GM19463 (cell line): ENCODE measurements around the gene LRP1-AS.
"Not testable (repeated sequence)": the region's sequence is repeated elsewhere in the genome, so short reads cannot be mapped to it uniquely, and the experiment has no call there.

ENCODE experiments used
- ATAC-seq: cut with Tn5 transposase; IDR thresholded peaks from one replicate; pipeline ENCODE4 v1.9.1; 2021; ENCODE audit warnings: mild to moderate bottlenecking, moderate library complexity; ENCODE audit not compliant: unreplicated experiment

Gene LRP1-AS

GRCh38 chr12:57124261-57124877 is 23.1 kb downstream of the LRP1-AS start:
- ATAC-seq = no peak

DNA sequence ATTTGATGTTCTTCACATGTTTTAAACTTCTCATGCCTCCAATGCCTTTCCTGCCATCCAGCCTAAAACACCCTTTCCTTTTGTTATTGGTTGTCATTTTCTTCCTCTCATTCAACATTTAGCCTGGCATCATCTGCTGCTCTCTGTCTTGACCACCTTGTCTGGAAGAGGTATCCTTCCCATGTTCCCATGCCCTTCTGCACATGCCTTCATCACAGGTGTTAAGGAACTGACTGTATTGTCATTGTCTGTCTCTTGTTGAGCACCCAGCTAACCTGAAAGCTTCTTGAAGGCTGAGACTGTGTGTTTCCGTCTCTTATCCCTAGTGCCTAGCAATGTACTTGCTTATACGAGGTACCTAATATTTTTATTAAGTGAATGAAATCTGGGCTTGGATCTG is 23.6 kb downstream of the LRP1-AS start:
- no peak for ATAC-seq

GRCh38 chr12:57120718-57121117 is 26.7 kb downstream of the LRP1-AS start:
- not testable (repeated sequence) for ATAC-seq

DNA sequence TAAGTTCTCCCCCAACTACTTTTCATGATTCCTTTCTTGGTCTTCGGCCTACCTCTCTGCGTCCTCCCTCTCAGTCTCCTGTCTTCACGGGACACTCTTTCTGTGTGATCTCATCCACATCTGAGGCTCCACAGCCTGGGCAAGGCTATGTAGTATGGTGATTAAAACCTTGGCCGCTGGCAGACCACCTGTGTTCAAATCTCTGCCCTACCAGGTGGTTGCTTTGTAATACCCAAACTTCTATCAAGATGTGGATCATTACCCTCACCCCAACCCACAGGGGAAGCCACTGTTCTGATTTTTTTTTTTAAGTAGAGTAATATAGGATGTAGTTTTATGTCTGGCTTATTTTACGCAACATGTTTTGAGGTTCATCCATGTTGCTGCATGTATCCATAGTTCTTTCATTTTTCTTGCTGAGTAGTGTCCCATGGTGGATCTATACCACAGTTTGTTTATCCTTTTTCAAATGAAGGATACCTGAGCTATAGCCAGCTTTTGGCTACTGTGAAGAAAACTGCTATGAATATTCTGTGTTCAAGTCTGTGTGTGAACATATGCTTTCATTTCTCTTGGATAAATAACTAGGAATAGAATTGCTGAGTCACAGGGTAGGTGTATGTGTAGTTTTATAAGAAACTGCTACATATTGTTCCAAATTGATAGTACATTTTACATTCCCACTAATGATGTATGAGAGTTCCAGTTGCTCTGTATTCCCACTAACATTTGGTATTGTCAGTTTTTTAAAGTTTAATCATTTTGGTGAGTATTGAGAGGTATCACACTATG is 27.9 kb downstream of the LRP1-AS start:
- no peak for ATAC-seq

DNA sequence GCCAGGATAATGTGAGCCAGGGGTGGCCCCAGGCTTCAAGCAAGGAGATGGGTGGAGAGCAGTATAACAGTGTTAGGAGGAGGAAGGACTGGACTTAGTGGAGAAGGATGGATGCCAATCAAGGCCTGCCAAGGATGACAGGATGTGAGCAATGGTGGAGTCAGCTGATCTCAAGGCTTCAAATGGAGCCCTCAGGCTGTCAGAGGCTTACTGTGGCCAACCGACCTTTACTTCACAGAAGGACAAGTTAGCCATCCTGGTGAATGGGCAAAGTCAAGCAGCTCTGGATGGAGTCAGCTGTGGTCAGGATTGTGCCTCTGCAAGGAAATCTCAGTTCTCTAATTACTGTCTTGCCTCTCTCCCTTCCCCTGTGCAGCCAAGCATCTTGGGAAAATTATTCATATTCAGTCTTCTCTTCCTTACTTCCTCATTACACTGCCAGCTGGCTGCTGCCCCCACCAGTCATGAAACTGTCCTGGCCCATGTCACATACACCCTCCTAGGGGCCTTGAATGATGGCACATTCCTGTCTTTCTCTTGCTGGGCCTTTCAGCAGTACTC is 28.6 kb downstream of the LRP1-AS start:
- no peak for ATAC-seq

DNA sequence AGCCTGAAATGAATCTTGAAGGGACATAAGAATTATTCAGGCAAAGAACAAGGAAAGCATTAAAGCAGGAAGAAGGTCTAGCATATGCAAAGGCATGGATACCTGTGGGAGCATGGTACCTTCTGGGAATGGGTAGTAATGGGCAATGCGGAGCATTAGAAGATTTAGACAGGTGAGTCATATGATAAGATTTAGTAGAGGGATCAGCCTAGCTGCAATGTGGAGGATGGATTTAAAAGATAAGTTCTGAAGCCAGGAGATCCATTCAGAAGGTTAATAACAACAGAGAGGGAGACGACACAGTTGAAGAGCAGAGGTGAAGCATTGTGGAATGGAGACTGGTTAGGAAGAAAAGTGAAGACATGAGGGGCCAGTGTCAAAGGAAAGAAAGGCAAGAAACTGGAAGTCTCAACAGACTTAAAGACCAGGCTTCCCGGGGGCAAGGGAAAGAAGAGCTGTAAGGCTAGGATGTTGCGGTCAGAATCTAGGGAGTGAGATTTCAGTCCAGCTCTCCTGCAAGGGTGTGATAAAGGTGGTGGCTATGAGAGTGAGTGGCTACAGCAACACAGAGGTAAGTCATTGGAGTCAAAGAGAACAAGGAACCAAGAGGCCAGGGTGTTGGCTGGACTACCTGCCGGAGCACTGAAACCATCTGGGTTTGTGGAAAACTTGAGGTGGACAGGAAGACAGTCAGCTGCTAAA is 30.7 kb downstream of the LRP1-AS start:
- ATAC-seq = no peak

DNA sequence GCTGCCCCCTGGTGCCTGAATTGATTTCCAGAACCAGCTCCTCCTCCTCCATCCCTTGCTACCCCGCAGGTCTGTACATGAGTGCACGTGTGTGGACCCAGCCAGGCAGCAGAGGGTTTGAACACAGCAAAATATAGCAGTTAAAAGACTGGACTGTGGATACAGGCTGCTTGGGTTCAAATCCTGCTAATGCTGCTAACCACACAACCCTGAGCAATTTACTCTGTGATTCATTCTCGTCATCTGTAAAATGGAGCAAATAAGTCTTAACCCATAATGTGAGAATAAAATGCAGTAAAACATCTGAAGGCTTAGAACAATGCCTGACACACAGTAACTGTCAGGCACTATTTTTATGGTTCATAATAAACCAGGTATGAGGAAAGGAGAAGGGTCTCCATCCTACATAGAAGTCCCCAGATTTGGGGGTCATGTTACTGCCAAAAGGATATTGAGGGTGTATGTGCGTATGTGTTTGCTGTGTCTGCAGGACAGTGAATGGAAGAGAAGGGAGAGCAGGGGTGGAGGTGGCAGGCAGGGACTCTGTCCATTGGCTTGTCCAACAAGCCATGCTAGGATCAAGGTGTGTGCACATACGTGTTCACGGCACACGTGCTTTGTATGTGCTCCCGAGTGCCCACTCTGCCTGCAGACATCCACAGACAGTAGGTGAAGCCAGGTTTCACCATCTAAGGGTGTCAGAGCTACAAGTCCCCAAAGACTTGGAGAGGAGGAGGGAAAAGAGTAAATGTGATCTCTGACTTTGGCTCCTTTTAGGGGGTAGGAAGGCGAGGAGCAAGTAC is 34.7 kb downstream of the LRP1-AS start:
- no peak for ATAC-seq

DNA sequence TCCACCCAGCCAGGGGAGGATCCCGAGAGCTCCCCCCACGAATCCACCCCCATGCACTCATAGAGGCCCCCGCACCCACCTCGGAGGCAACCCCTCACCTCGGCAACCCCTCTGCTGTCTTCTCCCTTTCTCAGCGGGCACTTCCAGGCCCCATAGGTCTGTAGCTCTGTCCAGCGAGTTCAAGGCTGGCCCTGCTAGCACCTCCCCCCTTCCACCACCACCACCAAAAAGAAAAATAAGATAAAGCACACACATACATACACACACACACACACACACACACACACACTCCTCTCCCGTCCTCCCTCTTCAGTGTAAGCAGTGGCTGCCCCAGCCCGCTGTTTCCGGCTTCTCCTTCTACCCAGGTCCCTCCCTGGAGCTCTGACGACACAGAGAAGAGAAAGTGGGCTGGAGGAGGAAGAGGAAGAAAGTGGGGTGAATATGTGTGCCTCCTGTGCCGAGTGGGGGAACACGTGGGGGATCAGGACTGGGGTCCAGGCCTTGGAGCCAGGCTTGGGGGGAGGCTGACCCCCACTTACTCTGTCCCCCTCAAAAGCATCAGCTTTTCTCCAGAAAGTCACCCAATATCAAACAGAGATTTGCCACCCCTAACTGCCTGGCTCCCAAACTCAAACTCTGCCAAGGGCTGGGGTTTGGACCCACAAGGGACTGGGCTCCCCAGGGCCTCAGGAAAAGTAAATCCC is 36.2 kb downstream of the LRP1-AS start, which contains the start of gene STAT6:
Gene STAT6, minus strand, starts transcription at position 332 of the 704 bp plus-strand sequence. CDS start 3,084 bp downstream, outside the sequence.
- peak; percentile 55 for ATAC-seq

GRCh38 chr12:57110104-57111030 is 37.1 kb downstream of the LRP1-AS start:
- ATAC-seq = peak; percentile 64

DNA sequence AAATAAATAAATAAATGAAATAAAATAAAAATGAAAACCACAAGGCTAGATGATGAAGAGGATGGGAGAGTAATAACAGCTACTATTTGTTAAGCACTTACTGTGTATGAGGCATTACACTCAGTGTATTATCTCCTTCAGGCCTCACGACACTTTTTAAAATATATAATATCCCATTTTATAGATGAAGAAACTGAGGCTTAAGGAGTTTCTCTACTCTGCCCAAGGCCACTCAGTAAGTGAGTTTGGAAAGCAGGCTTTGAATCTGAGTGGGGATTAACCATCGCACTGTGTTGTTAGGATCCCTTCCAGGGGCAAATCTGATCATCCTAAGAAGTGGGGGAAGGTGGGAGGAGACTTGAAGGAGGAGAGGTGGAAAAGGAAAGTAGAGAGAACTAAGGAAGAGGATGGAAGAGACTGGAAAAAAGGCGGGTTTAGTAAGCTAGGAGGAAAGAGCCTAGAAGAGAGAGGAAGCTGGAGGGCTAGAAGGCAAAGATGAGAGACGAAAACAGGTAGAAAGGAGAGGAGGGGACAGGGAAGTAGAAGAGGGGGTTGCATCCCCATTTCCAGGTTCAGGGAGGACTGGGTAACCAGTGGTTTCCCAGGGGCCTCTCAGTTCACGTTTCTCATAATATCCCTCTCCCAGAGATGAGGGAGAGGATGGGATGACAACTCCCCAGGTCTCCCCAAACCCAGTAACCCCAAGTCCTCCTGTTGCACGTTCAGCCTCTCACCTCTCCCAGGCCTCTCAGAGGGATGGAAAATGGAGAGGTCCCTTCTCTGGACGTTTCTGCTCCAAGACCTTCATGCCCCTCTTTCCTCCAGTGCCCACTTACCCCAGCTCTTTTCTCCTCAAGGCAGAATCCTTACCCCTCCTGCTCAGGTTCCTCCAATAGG is 38.0 kb downstream of the LRP1-AS start:
- ATAC-seq = no peak

DNA sequence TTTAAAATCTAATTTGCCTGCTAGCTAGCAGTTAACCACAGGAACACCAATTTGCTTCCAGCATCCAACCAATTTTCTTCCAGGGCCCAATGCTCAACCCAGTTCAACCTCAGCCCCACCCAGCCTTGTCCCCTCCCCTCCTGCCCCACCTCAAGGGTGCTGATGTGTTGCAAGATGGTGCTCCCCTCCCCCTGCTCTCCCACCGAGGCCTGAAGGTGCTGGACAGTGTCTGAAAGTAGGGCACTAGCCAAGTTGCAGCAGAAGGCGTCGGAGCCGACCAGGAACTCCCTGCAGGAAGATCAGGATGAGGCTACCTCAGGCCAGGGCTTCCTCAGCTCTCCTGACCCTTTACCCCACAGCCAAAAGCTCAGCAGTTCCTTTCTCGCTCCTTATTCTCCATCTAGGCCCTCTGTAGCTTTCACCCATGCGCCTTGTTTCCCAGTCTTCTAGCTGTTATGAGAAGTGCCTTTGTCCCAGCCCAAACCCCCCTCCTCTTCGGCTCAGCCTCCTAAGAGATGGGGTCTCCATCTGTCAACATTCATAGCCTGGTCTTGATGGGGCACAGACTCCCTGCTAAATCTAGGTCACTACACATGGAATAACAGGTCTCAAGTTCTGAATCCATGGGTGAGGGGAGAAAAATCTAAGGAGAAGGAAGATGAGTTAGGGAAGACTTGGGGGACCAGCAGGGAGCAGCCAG is 39.8 kb downstream of the LRP1-AS start:
- no peak for ATAC-seq

DNA sequence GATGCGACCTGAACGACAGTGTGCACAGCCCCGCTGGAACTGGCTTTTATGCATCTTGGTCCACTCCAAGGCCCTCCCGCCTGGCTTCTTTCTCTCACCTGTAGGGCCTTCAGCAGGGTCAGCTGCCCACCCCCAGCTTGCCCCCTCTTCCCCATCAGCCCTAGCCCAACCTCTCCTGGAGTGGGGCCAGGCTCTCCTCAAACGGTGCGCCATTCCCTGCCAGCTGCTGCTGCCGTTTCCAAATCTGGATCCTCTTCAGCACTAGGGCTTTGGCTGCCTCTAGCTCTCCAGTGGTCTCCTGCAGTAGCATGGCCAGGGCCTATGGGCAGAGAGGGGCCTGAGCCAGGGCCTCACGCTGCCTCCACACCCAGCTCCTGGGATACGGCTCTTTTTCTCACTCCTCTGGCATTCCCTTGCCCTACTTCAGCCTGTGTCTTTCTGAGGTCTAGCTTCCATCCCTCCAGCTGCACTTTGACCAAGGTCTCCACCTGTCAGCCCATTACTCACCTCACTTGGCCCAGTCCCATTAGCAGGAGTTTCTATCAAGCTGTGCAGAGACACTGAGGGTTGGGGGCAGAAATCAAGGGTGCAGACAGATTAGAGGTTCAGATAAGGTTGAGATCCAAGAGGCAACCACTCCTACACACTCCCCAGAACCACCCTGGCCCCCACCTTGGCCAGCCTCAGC is 41.3 kb downstream of the LRP1-AS start:
- no peak for ATAC-seq

DNA sequence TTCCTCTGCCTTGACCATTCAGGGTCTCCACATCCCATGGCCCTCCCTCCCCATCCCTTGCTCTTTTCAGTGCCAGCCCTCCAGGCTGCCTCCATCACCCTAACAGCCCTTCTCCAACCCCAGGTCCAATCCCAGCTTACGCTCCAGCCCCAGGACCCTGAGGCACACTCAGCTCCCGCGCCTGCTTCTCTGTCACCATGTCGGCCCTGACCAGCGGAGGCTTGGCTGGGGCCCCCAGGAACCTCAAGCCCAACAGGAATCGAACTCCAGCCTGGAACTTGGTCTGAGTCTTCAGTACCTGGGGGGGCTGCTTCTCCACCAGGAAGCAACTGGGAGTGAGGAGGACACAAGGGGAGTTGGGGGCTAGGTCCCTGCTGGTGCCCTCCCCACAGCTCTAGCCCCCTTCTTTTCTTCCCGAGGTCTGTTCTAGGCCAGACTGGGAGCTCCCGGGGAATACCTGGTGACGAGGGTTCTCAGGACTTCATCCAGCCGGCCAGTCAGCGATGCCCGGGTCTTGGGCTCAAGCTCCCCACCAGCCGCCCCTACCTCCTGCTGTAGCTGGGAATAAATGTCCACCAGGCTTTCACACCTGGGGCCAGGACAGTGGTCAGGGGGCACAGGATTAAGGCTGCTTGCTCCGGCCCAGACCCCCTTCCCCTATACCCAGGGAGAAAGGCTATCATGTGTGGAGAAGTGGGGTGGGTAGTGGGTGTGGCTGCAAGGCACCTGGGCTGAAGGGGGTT is 42.2 kb downstream of the LRP1-AS start:
- no peak for ATAC-seq

GRCh38 chr12:57104292-57104910 is 43.0 kb downstream of the LRP1-AS start:
- no peak for ATAC-seq

- no peak for ATAC-seq
Measured at GRCh38 chr12:57103856-57104255, 43.6 kb downstream of the LRP1-AS start.
